ENCODE measurements around the gene AATK. TPM values are rescaled to one million over a fixed set of nuclear protein-coding genes. Genes with fewer than 3 reads are reported as not detected.

Gene AATK
- total and polyA plus RNA-seq, 9 of the 15 experiments (the other 6 are each of a cell fraction or from before 2014, with no cell fraction given), result 0.11 to 0.55 (median 0.38) TPM; not detected in 5

DNA sequence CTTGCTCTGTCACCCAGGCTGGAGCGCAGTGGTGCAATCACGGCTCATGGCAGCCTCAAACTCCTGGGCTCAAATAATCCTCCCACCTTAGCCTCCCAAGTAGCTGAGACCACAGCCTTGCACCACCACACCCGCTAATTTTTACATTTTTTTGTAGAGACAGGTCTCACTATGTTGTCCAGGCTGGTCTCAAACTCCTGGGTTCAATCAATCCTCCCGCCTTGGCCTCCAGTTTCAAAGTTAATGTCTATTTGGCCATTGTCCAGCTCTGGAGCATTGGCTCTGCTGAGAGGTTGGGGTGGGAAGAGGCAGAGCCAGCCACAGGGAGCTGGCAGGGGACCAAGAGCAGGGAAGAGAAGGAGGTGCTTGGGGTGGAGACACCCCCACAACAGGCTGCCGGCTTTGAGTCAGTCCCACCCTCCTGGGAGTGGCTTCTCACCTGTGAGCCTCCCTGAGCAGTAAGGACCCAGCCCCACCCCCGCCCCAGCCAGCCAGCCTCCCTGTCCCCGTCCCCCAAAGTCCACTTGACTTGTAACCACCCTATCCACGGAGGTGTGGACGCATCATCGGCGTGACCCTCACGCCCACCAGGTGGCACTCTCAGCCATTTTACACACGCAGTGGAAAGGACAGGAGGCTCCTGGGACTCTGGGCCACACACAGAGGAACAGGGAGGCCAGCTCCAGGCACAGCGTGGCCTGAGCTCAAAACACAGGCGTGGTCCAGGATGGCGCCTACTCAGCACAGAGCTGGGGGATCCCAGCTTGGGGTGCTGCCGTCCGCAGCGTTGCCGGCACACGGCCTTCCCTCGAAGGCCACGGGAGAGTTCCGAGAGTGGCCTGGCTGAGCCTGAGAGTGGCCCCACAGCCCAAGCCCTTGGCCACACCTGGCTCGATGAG lies 23.5 kb downstream of the AATK start:
- peaks cover 9 to 31% of the 10 kb centered on the region in 2 experiments; a peak in 3 of 5 replicates for H3K4me1 ChIP-seq (replicated peaks in 1 of 2; ENCODE audit: control insufficient read depth in 2 of 2, insufficient read depth in 2 of 2, low read length in 2 of 2)
- CTCF ChIA-PET (ENCODE audit: low intra/inter-chr PET ratio), result interaction anchor here (0.6 to 2.4 kb wide), 4 partner anchors 60 to 99 kb away, joined by 3 to 17 read pairs (median 6); no protein-coding TSS in a partner anchor
- H4K20me1 ChIP-seq (replicated peaks; ENCODE audit: control insufficient read depth, insufficient read depth, low read length), result no peaks in the 10 kb centered on the region
- POLR2A ChIA-PET, result interaction anchor here (0.8 to 2.8 kb wide), 3 partner anchors 11 to 51 kb away, joined by 3 to 15 read pairs (median 3); no protein-coding TSS in a partner anchor
- no TSS peak for BruUV-seq (replicated peaks)
- intact Hi-C loops (cut with micrococcal nuclease), result loop anchor here (1.0 to 5.0 kb wide), 3 partner anchors 58 to 99 kb away; no protein-coding TSS in a partner anchor
- peak overlapping the region; percentile 19; the same call in 1 of the 2 replicates for H3K4me2 ChIP-seq (ENCODE audit: insufficient read depth, low read length)
- peaks cover 0 to 26% of the 10 kb centered on the region in 2 experiments; a peak in 1 of 5 replicates for H3K27me3 ChIP-seq (ENCODE audit: control insufficient read depth in 2 of 2, insufficient read depth in 2 of 2, low read length in 2 of 2)
- H3K9me1 ChIP-seq (ENCODE audit: control insufficient read depth, insufficient read depth, low read length), result no peaks in the 10 kb centered on the region
- H3K9me3 ChIP-seq (replicated peaks; ENCODE audit: control insufficient read depth, insufficient read depth, low read depth, low read length), result peaks cover 2% of the 10 kb centered on the region; the same call in 1 of the 2 replicates
- no peak overlapping the region for H3K27ac ChIP-seq (ENCODE audit: extremely low read depth, low read depth, low read length)
- in situ Hi-C loops (cut with MboI), result loop anchor here (25.0 kb wide), 1 partner anchor 95 kb away; the partner anchor contains the start of genes NDUFAF8 and TEPSIN
- H2AFZ ChIP-seq (ENCODE audit: low read depth, low read length), result peak overlapping the region; percentile 89
- no peaks in the 10 kb centered on the region for H3K36me3 ChIP-seq (ENCODE audit: control insufficient read depth, insufficient read depth, low read length)
- peak overlapping the region in 1 of 2 experiments; percentile 83; a peak in 2 of 4 replicates for H3K9ac ChIP-seq (ENCODE audit: insufficient read depth in 1 of 2, low read depth in 2 of 2, low read length in 2 of 2)
- FAIRE-seq, result peak; percentile 94
- no peaks in the 10 kb centered on the region for H3K79me2 ChIP-seq (ENCODE audit: control insufficient read depth, insufficient read depth, low read length)
- no peak overlapping the region for H3K4me3 ChIP-seq
- ATAC-seq, result peak; percentile 100
- 18% methylated on average over 19 of the region's 25 CpGs for WGBS (ENCODE audit: insufficient coverage, low coverage, missing lambda C conversion rate)
- peak; percentile 76 to 91 (median 79) for DNase-seq (ENCODE audit: extremely low read depth in 1 of 4, low spot score in 3 of 4)
- TF ChIP-seq, protein P1, sequence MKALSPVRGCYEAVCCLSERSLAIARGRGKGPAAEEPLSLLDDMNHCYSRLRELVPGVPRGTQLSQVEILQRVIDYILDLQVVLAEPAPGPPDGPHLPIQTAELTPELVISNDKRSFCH (CRISPR knock-in tag; IDR thresholded peaks at IDR 0.05), result no peak
- TF ChIP-seq, protein P1 (tag; IDR thresholded peaks at IDR 0.05), result 0 out of 2 replicates have a peak, but pooled peaks have one; percentile 34
- TF ChIP-seq ZNF766 (CRISPR knock-in tag; conservative IDR thresholded peaks at IDR 0.05), result 0 out of 2 replicates have a peak, but pooled peaks have one; percentile 28
- TF ChIP-seq EP300 (IDR thresholded peaks at IDR 0.05; ENCODE audit: low read length), result 0 out of 2 replicates have a peak, but pooled peaks have one; percentile 10
- TF ChIP-seq TAF15 (IDR thresholded peaks at IDR 0.05; ENCODE audit: low read depth, low read length), result no peak
- TF ChIP-seq, protein P2, sequence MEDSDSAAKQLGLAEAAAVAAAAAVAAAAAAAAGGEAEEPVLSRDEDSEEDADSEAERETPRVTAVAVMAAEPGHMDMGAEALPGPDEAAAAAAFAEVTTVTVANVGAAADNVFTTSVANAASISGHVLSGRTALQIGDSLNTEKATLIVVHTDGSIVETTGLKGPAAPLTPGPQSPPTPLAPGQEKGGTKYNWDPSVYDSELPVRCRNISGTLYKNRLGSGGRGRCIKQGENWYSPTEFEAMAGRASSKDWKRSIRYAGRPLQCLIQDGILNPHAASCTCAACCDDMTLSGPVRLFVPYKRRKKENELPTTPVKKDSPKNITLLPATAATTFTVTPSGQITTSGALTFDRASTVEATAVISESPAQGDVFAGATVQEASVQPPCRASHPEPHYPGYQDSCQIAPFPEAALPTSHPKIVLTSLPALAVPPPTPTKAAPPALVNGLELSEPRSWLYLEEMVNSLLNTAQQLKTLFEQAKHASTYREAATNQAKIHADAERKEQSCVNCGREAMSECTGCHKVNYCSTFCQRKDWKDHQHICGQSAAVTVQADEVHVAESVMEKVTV (CRISPR knock-in tag; IDR thresholded peaks at IDR 0.05), result peak; percentile 68
- no peak for TF ChIP-seq ZNF197 (CRISPR knock-in tag; IDR thresholded peaks at IDR 0.05; ENCODE audit: low read depth)
- peak; percentile 40; the same call in 1 of the 2 replicates for TF ChIP-seq JUND (IDR thresholded peaks at IDR 0.05; ENCODE audit: borderline replicate concordance, low read depth, low read length)
- no peak; the same call in 2 of the 3 replicates for TF ChIP-seq JUND (tag; IDR thresholded peaks at IDR 0.05; ENCODE audit: borderline replicate concordance, low read depth, low read length)
- TF ChIP-seq, protein P3, sequence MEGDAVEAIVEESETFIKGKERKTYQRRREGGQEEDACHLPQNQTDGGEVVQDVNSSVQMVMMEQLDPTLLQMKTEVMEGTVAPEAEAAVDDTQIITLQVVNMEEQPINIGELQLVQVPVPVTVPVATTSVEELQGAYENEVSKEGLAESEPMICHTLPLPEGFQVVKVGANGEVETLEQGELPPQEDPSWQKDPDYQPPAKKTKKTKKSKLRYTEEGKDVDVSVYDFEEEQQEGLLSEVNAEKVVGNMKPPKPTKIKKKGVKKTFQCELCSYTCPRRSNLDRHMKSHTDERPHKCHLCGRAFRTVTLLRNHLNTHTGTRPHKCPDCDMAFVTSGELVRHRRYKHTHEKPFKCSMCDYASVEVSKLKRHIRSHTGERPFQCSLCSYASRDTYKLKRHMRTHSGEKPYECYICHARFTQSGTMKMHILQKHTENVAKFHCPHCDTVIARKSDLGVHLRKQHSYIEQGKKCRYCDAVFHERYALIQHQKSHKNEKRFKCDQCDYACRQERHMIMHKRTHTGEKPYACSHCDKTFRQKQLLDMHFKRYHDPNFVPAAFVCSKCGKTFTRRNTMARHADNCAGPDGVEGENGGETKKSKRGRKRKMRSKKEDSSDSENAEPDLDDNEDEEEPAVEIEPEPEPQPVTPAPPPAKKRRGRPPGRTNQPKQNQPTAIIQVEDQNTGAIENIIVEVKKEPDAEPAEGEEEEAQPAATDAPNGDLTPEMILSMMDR (IDR thresholded peaks at IDR 0.05 in 2 of 3, conservative IDR thresholded peaks at IDR 0.05 in 1 of 3; ENCODE audit: insufficient read depth in 2 of 3, low read depth in 1 of 3, low read length in 3 of 3), result peak; percentile 80 to 89 (median 86)
- TF ChIP-seq ZNF717 (CRISPR knock-in tag; IDR thresholded peaks at IDR 0.05), result no peak
